SHP77 treated with DMSO at 0.1 percent for 48 hours (cell line): Measurements from ENCODE around the gene CELF2.

Experiments used
- DNase-seq: peaks from one replicate; lab custom pipeline; 2025; lab: John Stamatoyannopoulos, UW

CELF2 gene

GRCh38 chr10:11301571-11302111 is 284.0 kb downstream of the CELF2 start:
- no peak for DNase-seq

DNA sequence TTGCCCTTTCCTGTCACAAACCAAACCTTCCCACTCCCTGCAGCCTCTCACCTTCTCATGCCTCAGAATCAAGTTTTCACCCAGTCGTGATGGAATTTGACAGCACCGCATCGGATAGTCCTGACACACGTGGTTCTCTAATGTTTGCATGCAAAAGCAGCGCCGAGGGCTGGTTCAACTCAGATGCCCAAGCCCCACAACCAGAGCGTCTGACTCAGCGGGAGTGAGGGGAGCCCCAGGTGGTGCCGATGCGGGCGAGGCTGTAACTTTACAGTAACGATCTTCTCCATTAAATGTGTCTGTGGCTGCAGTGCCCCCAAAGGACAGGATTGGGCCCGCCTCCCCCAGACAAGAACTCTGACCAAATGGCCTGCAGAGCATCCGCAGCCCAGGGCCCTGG is 284.5 kb downstream of the CELF2 start:
- no peak for DNase-seq

GRCh38 chr10:11303361-11304170 is 285.9 kb downstream of the CELF2 start:
- no peak for DNase-seq

DNA sequence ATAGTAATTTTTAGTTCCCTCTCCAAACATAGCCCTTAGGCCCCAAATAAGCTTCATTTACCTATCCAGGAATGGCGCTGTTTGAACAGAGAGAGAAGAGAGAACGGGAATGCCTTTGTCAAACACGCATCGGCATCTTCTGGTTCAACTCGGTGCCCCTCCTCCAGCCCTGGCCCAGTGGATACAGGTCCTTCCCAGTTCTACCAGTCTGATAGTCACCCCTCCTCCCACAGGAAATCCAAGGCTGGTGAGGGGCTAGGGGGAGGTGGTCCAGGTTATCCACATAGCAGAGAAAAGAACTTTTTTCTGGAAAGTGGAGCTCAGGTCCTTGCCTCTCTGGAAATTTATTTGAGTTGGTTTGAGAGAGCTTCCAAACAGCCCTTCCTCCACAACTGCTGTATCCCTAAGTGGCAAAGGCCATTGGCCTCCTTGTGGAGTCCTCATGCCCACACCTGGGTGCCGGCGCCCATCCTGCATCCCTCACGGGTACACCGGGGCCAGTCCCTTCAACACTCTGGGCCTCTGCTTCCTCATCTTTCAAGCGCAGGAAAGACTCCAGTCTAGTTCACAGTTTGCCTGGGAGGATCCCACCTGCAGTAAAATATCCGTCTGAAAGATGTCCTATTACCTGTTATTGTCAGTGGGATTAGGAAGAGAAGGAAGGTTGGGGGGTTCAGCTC is 287.4 kb downstream of the CELF2 start:
- no peak for DNase-seq

- no peak for DNase-seq
Observed at GRCh38 chr10:11305825-11306593, 288.3 kb downstream of the CELF2 start.

- no peak for DNase-seq
Observed at GRCh38 chr10:11307004-11307403, 289.3 kb downstream of the CELF2 start.

GRCh38 chr10:11307937-11308336 is 290.3 kb downstream of the CELF2 start:
- DNase-seq: no peak

- no peak for DNase-seq
Observed at GRCh38 chr10:11311027-11311426, 293.4 kb downstream of the CELF2 start.

DNA sequence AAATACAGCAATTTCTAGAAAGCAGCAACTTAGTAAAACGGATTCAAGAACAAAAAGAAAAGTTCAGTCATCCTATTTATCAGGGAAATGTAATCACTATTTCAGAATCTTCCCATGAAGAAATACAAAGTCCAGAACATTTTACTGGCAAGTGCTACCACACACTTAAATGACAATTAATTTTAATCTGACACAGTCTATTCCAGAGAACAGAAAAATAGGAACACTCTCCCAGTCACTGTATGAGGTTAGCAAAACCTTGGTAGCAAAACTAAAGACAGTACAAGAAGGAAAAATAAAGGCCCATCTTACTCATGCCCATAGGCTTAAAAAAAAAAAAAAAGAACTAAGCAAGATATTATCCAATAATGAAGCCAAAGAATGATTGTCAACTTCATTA is 295.8 kb downstream of the CELF2 start:
- no peak for DNase-seq

DNA sequence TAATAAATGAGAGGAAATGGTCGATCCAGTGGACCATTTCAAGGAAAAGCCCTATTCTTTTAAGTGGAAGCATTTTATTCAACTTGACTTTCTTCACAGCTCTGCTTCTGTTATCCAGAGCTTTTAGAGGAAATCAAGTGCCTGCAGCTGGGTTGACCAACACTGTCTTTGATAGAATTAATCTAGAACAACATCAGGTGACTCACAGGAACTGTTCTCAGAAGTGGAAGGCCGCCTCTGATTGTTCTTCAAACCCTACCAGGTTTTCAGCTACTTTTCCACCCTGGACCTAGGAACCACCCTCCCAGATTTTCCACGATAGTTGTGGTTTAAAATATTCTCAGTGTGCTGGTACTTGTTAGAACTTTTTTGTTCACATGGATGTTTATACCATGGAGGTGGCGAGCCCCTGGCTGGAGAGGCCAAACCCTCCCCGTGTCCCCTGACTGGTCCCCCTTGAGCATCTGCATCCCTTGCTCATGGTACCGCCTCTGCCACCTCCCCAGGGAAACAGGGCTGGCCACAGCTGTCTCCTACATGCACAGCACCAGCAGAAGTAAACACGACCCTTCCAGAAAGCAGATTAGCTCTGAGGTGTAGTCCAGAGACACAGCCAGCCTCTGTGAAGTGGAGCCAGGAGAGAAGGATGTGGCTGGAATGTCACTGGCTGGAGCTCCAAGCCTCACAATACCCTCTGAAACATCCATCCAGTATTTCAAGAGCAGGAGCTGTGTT is 300.4 kb downstream of the CELF2 start:
- DNase-seq: no peak

- DNase-seq: no peak
Observed at GRCh38 chr10:11318826-11319598, 301.3 kb downstream of the CELF2 start.

- DNase-seq: no peak
Observed at GRCh38 chr10:11319990-11320602, 302.4 kb downstream of the CELF2 start.

GRCh38 chr10:11320809-11321520 is 303.3 kb downstream of the CELF2 start:
- no peak for DNase-seq

DNA sequence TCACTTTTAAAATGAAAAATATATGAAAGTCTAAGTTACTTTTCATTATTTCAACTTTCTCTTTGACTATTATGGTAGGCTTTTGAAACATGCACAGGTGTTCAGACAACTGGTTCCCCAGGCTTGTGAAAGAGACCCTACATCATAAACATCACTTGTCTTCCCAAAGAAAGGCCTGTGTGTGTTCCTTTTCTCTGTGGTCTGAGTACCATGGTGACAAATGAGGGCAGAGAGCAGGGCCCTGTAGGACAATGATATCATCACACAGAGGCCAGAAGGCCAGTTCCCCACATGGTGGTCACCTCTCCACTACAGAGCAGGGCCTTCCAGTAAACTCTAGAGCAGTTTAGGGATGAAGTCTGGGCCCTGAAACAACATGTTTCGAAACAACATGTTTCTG is 305.0 kb downstream of the CELF2 start:
- DNase-seq: no peak

DNA sequence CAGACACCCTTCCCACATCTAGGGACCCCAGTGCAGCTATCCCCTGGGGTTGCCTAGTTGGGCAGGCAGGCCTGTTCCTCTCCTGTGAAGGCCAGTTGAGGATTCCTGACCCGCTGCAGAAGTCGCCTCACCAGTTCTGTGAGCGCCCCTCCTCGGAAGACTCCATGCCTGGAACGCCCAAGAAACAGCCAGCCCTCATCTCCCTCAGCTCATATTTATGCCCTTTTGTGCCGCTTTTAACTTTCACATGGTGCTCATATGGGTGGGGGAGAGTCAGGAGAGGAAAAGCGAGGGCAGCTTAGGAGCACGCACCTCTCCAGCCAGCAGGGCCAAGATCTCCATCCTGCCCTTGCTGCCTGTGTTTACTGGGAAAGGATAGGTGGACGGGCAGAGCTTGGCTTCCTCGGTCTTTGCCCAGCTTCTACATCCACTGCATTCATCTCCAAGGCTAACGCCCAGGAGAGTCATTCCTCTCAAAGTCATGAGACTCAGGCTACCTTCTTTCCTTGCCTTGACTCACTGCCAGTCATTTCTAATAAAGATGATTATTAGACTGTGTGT is 307.2 kb downstream of the CELF2 start:
- no peak for DNase-seq

DNA sequence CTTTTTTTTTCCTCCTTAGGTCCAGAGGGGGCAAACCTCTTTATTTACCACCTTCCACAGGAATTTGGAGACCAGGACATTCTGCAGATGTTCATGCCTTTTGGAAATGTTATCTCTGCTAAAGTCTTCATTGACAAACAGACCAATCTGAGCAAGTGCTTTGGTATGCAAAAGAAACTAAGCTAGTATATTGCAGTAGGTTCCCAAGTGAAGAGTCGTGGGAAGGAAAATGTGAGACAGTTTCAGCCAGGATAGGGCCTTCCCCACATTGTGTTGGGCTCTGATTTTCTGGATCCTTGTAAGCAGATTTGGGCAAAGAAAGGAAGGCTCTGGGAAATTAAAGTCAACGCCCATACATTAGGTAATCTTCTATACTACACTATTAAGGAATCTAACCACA is 308.1 kb downstream of the CELF2 start:
- no peak for DNase-seq

- DNase-seq: no peak
Observed at GRCh38 chr10:11326241-11326640, 308.6 kb downstream of the CELF2 start.

GRCh38 chr10:11326913-11327616 is 309.4 kb downstream of the CELF2 start:
- DNase-seq: no peak
